ENCODE results near the gene PTPN5.

PTPN5 gene

DNA sequence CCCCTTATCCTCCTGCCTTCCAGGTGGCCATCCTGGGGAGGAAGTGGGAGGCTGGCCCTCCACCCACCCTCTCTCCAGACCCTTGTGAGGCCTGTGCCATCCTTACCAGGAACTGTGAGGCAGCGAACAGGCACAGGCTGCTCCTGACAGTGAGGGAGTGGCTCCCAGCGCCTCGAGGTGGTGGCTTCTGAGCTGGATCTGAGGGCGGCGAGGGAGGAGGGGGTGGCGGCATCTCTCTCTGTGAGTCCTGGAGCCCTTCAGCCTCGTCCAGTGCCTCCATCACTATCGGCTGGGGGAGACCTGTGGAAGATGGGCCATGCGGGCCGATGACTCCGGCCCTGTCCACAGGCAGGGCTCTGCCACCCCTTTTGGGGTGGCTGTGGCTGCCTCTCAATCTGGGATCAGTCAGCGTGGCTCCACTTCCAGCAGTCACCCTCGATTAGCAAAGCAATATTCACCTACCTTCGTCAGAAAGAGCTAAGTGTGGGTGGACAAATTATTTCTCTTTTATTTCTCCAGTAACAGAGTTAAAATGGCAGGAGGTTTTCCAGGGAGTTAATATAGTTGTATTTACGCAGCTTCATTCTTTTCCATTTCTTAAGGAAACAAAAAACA, 47.6 kb downstream of the PTPN5 start:
- Histone ChIP-seq H3K27ac (no peak overlapping the region), H3K4me3 (ENCODE audit: low read depth, low read length) (no peak overlapping the region), H3K27me3 (ENCODE audit: insufficient read depth, low read depth, severe bottlenecking) (no peaks in the 10 kb centered on the region), H3K9me3 (ENCODE audit: severe bottlenecking) (no peaks in the 10 kb centered on the region), H3K36me3 (no peaks in the 10 kb centered on the region)
- no peak for DNase-seq
- no peak for TF ChIP-seq CTCF (IDR thresholded peaks at IDR 0.05; ENCODE audit: low read depth, low read length)

GRCh38 chr11:18743365-18743764, 48.2 kb downstream of the PTPN5 start:
- no peak for TF ChIP-seq CTCF (IDR thresholded peaks at IDR 0.05; ENCODE audit: low read depth, low read length)
- Histone ChIP-seq H3K4me3 (ENCODE audit: low read depth, low read length) (no peak overlapping the region), H3K36me3 (no peaks in the 10 kb centered on the region), H3K27me3 (ENCODE audit: insufficient read depth, low read depth, severe bottlenecking) (no peaks in the 10 kb centered on the region), H3K9me3 (ENCODE audit: severe bottlenecking) (no peaks in the 10 kb centered on the region), H3K27ac (no peak overlapping the region)
- DNase-seq, result no peak

GRCh38 chr11:18741783-18742182, 49.8 kb downstream of the PTPN5 start:
- no peaks in the 10 kb centered on the region for H3K27me3 ChIP-seq (ENCODE audit: insufficient read depth, low read depth, severe bottlenecking)
- no peak for DNase-seq
- H3K27ac ChIP-seq, result no peak overlapping the region
- H3K36me3 ChIP-seq, result no peaks in the 10 kb centered on the region
- no peak overlapping the region for H3K4me3 ChIP-seq (ENCODE audit: low read depth, low read length)
- no peak for TF ChIP-seq CTCF (IDR thresholded peaks at IDR 0.05; ENCODE audit: low read depth, low read length)
- H3K9me3 ChIP-seq (ENCODE audit: severe bottlenecking), result no peaks in the 10 kb centered on the region

- Histone ChIP-seq H3K9me3 (ENCODE audit: severe bottlenecking) (no peaks in the 10 kb centered on the region), H3K27me3 (ENCODE audit: insufficient read depth, low read depth, severe bottlenecking) (no peaks in the 10 kb centered on the region), H3K4me3 (ENCODE audit: low read depth, low read length) (no peak overlapping the region), H3K36me3 (no peaks in the 10 kb centered on the region), H3K27ac (no peak overlapping the region)
- no peak for TF ChIP-seq CTCF (IDR thresholded peaks at IDR 0.05; ENCODE audit: low read depth, low read length)
- no peak for DNase-seq
Observed at GRCh38 chr11:18739685-18740084, 51.9 kb downstream of the PTPN5 start.

- TF ChIP-seq CTCF (IDR thresholded peaks at IDR 0.05; ENCODE audit: low read depth, low read length), result no peak
- no peak overlapping the region for H3K27ac ChIP-seq
- H3K9me3 ChIP-seq (ENCODE audit: severe bottlenecking), result no peaks in the 10 kb centered on the region
- no peak for DNase-seq
- H3K36me3 ChIP-seq, result no peaks in the 10 kb centered on the region
- H3K4me3 ChIP-seq (ENCODE audit: low read depth, low read length), result no peak overlapping the region
- H3K27me3 ChIP-seq (ENCODE audit: insufficient read depth, low read depth, severe bottlenecking), result no peaks in the 10 kb centered on the region
Observed at GRCh38 chr11:18737642-18738041, 54.0 kb downstream of the PTPN5 start.

DNA sequence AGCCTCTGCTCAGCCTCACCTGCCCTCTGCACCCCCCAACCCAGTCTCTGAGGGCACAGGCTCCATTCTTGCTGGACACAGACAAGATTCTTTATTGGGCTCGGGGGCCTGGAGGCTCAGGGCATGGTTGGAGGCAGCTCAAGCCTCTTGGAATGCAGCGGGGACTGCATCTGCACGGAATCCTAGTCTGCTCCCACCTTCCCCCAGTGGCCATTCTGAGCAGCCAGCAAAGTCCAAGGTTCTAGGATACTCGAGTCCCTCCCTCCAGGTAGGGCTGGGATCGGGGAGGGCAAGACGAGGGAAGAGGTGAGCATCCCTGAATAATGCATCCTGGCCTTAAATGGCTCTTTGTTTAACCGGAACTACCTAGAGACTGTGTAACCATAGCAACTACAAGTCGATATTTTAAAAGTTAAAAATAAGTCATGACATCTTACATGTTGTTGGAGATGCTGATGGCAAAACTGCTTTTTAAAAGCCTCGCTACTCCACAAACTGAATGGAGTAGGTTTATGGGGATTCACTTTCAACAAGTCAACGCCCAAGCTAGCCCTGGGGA, 54.9 kb downstream of the PTPN5 start:
- Histone ChIP-seq H3K4me3 (ENCODE audit: low read depth, low read length) (no peak overlapping the region), H3K9me3 (ENCODE audit: severe bottlenecking) (no peaks in the 10 kb centered on the region), H3K27me3 (ENCODE audit: insufficient read depth, low read depth, severe bottlenecking) (no peaks in the 10 kb centered on the region), H3K27ac (no peak overlapping the region), H3K36me3 (no peaks in the 10 kb centered on the region)
- no peak for TF ChIP-seq CTCF (IDR thresholded peaks at IDR 0.05; ENCODE audit: low read depth, low read length)
- no peak for DNase-seq
